Left forelimb (tissue), 1 donor: ENCODE data around the gene TRIM26.
"Not testable (repeated sequence)": the region's sequence is repeated elsewhere in the genome, so short reads cannot be mapped to it uniquely, and the experiment has no call there.

ENCODE experiments used
- DNase-seq: peaks from one replicate; pipeline ENCODE4 v3.0.0-alpha.2; 2018; ENCODE audit warnings: low spot score

TRIM26 gene

GRCh38 chr6:30152910-30153610, 60.1 kb downstream of the TRIM26 start:
- DNase-seq: no peak

GRCh38 chr6:30152016-30152673, 61.1 kb downstream of the TRIM26 start:
- no peak for DNase-seq

DNA sequence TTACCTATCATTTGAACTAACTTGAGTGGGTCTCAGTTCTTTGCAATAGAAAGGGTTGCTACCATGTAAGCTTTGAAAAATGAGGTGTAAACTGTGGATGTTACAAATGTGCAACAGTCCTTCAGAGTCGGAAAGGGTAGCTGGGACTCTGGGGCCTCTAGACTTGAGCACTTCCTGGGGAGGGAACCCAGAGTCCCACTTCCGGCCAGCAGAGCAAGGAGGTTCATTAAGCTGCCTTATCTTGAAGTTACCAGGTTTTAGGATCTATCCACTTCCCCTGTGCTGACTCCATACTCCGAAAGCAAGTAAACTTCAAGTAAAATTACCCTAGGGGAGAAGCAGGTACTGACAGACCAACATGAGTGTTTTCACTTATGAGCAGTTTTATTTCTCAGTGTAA, 61.6 kb downstream of the TRIM26 start:
- no peak for DNase-seq

GRCh38 chr6:30150671-30151395, 62.4 kb downstream of the TRIM26 start:
- DNase-seq: no peak

DNA sequence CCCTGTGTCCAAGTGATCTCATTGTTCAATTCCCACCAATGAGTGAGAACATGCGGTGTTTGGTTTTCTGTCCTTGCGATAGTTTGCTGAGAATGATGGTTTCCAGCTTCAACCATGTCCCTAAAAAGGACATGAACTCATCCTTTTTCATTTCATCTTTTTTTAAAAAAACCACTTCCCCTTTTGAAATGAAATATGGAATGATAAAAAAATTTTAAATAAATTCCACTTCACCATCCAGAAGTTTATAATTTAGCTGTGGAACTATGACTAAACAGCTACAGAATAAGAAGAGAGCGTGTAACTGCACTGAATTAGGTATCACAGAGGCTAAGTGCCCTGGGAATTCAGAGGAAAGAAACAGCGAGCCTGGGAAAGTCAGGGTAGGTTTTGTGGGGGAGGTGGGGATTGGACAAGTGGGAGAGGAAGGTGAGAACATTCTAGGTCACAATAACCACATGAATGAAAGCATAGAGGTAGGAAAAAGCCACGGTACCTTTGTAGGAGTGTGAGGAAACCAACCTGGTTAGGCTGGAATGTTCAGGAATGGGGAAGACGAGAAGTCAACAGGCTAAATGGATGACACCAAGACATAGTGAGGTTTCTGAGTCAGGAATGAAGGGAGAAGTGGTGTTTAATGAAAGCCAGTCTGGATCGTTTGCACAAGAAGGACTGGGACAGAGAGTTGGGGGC, 63.2 kb downstream of the TRIM26 start:
- no peak for DNase-seq

GRCh38 chr6:30149234-30149633, 64.0 kb downstream of the TRIM26 start:
- DNase-seq: no peak

DNA sequence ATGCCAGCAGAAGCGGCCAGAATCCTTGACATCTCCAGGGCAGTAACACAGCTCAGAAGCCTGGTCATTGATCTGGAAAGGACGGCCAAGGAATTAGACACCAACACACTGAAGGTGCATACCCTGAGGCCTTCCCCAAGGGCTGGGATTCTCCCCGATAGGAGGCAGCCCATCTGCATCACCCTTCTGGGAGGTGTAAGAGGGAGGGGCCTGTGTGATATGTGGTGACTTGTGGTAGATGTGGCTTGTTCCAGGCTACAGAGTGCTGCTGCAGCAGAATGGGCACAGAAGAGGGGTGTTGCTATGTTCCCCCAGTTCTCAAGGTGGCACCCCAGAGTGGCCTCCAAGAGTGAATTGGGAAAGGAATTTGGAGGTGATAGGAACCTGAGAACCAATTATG, 66.1 kb downstream of the TRIM26 start:
- DNase-seq: no peak

GRCh38 chr6:30145818-30146217, 67.4 kb downstream of the TRIM26 start:
- no peak for DNase-seq

- DNase-seq: no peak
Observed at GRCh38 chr6:30144811-30145210, 68.4 kb downstream of the TRIM26 start.

DNA sequence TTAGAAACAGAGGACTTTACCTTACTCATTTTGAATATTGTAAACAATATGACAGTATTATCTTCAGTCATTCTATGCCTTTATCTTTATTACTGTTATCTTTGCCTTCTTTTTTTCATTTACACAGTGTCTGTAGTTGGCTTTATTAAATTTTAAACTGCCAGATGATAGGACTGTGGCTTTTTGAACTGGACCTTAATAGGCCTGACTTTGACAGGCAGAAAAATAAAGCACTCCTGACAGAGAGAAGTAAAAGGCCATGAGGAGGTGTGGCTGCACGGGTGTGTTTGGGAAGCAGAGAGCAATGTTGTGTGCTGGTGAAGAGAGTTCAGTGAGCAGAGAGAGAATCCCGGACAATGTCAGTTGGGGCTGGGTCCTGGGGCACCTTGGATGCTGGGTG, 69.4 kb downstream of the TRIM26 start:
- no peak for DNase-seq

DNA sequence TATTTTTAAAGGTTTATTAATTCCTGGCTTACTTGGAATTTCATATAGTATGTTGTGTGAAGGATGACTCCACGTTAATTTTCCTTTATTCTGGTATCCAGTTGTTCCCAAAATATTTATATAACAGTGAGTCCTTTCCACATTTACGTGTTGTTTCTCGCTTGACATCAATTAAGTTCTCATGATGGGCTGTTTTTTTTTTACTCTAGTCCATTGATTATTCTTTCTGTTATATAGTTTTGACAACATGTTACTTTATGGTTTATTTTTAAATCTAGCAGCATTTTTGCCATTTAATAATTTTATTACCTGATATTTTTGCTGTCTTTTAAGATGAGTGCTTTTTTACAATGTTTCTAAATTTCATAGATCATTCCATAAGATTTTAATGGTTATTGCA, 70.5 kb downstream of the TRIM26 start:
- no peak for DNase-seq

GRCh38 chr6:30140240-30140639, 73.0 kb downstream of the TRIM26 start:
- DNase-seq: not testable (repeated sequence)

DNA sequence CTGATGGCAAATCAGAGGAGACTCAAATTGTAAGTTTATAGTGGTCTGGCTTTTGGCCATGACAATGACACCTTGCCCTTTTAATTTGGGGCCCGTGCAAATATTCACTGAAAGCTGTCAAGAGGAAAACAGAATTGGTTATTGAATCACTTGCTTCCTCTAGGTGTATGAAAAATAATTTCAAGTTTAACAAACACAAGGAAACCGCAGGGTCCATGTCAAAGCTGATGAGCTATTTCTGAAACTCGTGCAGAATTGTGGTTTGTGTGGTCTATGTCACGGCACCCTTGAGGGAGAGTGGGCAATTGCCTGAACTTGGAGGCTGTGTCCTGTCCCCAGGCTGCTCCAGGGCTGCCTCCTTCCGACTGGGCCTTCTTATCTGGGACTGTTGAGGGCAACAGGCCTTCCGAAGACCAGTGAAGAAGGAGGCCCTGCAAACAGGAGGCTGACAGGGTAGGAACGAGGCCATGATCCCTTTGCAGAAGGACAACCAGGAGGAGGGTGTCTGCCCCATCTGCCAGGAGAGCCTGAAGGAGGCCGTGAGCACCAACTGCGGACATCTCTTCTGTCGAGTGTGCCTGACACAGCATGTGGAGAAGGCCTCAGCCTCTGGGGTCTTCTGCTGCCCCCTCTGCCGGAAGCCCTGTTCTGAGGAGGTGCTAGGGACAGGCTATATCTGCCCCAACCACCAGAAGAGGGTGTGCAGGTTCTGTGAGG, 76.5 kb downstream of the TRIM26 start:
- no peak for DNase-seq

GRCh38 chr6:30135757-30136156, 77.4 kb downstream of the TRIM26 start, which contains the start of gene TRIM40:
TSS of gene TRIM40 (plus strand) at chr6:30136140. CDS start at chr6:30137037, 897 bp downstream.
- DNase-seq: no peak

DNA sequence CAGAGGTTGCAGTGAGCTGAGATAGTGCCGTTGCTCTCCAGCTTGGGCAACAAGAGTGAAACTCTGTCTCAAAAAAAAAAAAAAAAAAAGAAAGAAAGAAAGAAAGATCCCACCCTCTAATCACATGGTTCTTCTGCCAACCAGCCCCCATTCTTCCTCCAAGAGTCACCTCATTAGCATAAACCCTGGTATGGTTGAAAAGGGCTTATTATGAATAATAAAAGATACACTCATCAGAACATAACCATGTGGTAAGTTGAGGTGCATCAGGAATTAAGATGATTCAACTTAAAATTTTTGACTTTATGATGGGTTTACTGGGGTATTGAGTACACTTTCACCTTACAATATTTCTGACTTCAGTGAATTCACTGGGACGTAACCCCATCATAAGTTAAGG, 78.1 kb downstream of the TRIM26 start:
- no peak for DNase-seq
